H1 (cell line): ENCODE results near the gene TAX1BP3.

Experiments
- ATF3 ChIP-seq: IDR thresholded peaks from 2 replicates; pipeline ENCODE4 v1.6.1; 2011; ENCODE audit warnings: low read depth, mild to moderate bottlenecking, low read length; ENCODE audit not compliant: insufficient read depth
- CHD1 ChIP-seq: IDR thresholded peaks from 2 replicates; pipeline ENCODE4 v1.6.1; 2012; ENCODE audit warnings: low read depth, low read length, improper control_type of control experiment
- CTCF ChIP-seq, 3 experiments: IDR thresholded peaks; 1 replicate in 2 of 3; 2 replicates in 1 of 3; pipeline versions ENCODE4 v1.5.1 to v1.6.1; 2011; ENCODE audit warnings: low read length in 3 of 3, mild to moderate bottlenecking in 3 of 3, inconsistent platforms in 2 of 3, low read depth in 1 of 3, moderate library complexity in 1 of 3; ENCODE audit not compliant: insufficient read depth in 1 of 3; ENCODE audit errors: control extremely low read depth in 1 of 3
- EP300 ChIP-seq, 2 experiments: IDR thresholded peaks; 1 replicate in 1 of 2; 2 replicates in 1 of 2; pipeline ENCODE4 v1.6.1; 2011 to 2012; ENCODE audit warnings: low read depth in 2 of 2, low read length in 2 of 2, mild to moderate bottlenecking in 2 of 2, borderline replicate concordance in 1 of 2, inconsistent platforms in 1 of 2, moderate library complexity in 1 of 2
- EZH2 ChIP-seq: fragments of 200-600 bp; sonication (generic); IDR thresholded peaks from 2 replicates; pipeline ENCODE4 v1.7.1; 2012; ENCODE audit warnings: low read depth, mild to moderate bottlenecking, moderate library complexity, low read length, inconsistent platforms; ENCODE audit not compliant: severe bottlenecking
- FOSL1 ChIP-seq: IDR thresholded peaks from 2 replicates; pipeline ENCODE4 v1.6.1; 2011; ENCODE audit warnings: mild to moderate bottlenecking, low read depth, low read length, moderate library complexity; ENCODE audit not compliant: insufficient read depth
- JUND ChIP-seq: IDR thresholded peaks from 2 replicates; pipeline ENCODE4 v1.6.1; 2011; ENCODE audit warnings: mild to moderate bottlenecking, improper control_type of control experiment, low read length
- NANOG ChIP-seq: IDR thresholded peaks from 2 replicates; pipeline ENCODE4 v1.6.1; 2011; ENCODE audit warnings: low read length, low read depth, mild to moderate bottlenecking, inconsistent platforms; ENCODE audit not compliant: insufficient read depth, poor library complexity, severe bottlenecking
- POLR2A ChIP-seq, 2 experiments: IDR thresholded peaks; 1 replicate in 1 of 2; 2 replicates in 1 of 2; pipeline ENCODE4 v1.6.1; 2011; ENCODE audit warnings: low read depth in 2 of 2, low read length in 2 of 2, mild to moderate bottlenecking in 2 of 2; ENCODE audit errors: control extremely low read depth in 1 of 2
- POLR2AphosphoS5 ChIP-seq: IDR thresholded peaks from 2 replicates; pipeline ENCODE4 v1.6.1; 2011; ENCODE audit warnings: low read depth, low read length
- SIX5 ChIP-seq: IDR thresholded peaks from 2 replicates; pipeline ENCODE4 v1.6.1; 2011; ENCODE audit warnings: mild to moderate bottlenecking, low read depth, low read length
- SP2 ChIP-seq: IDR thresholded peaks from 2 replicates; pipeline ENCODE4 v1.6.1; 2012; ENCODE audit warnings: mild to moderate bottlenecking, low read length, inconsistent platforms
- TAF1 ChIP-seq: IDR thresholded peaks from 2 replicates; pipeline ENCODE4 v1.6.1; 2011; ENCODE audit warnings: mild to moderate bottlenecking, low read depth, low read length
- TAF7 ChIP-seq: optimal IDR thresholded peaks from 2 replicates; pipeline ENCODE3; 2011; ENCODE audit warnings: low read depth, mild to moderate bottlenecking, inconsistent platforms, low read length, moderate library complexity, borderline replicate concordance

GRCh38 chr17:3710951-3711383 lies 42.6 kb upstream of the TAX1BP3 start:
- TF ChIP-seq SIX5: no peak
- TF ChIP-seq CTCF (IDR thresholded peaks at IDR 0.05; ENCODE audit: control extremely low read depth in 1 of 3, insufficient read depth in 1 of 3, low read depth in 1 of 3, low read length in 3 of 3): no peak
- TF ChIP-seq EZH2: no peak
- TF ChIP-seq CHD1: no peak
- TF ChIP-seq TAF1: no peak
- TF ChIP-seq POLR2AphosphoS5: no peak
- TF ChIP-seq POLR2A (IDR thresholded peaks at IDR 0.05; ENCODE audit: control extremely low read depth in 1 of 2, low read depth in 2 of 2, low read length in 2 of 2): no peak
- no peak for TF ChIP-seq TAF7
- TF ChIP-seq FOSL1: no peak
- TF ChIP-seq NANOG: no peak
- no peak for TF ChIP-seq EP300 (IDR thresholded peaks at IDR 0.05; ENCODE audit: borderline replicate concordance in 1 of 2, low read depth in 2 of 2, low read length in 2 of 2)
- TF ChIP-seq JUND: no peak
- TF ChIP-seq SP2: no peak
- no peak for TF ChIP-seq ATF3
